ENCODE measurements around the gene PPP3R1.

Gene PPP3R1

DNA sequence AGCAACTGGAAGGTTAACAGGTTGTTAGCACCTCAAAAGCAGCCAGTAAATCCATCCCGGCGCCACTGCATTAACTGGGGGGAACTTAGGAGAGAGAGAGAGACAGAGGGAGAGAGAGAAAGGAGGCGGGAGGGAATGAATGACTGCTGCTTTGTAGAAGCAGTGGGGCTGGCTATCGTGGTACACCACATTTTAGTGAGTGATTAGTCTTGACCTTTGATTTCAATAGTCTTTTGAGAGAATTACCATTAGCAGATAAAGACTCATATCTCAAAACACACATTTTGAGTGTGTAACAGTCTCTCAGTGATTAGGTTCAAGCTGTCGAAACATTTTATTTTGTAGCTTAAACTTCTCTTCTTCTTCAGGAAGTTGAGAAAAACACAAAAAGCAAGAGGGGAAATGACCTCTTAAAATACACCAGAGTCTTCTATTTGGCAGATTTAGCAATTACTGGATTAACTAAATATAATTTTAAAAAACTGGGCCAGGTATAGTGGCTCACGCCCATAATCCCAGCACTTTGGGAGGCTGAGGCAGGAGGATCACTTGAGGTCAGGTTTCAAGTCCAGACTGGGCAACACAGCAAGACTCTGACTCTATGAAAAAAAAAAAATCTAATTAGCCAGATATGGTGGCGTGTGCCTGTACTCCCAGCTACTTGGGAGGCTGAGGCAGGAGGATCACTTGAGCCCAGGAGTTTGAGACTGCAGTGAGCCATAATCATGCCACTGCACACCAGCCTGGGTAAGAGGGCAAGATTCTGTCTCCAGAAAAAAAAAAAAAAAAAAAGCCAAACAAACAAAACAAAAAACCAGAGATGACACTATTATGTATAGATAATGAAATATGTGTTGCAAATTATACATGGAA, 116.6 kb downstream of the PPP3R1 start:
- DNase-seq, result no peak

DNA sequence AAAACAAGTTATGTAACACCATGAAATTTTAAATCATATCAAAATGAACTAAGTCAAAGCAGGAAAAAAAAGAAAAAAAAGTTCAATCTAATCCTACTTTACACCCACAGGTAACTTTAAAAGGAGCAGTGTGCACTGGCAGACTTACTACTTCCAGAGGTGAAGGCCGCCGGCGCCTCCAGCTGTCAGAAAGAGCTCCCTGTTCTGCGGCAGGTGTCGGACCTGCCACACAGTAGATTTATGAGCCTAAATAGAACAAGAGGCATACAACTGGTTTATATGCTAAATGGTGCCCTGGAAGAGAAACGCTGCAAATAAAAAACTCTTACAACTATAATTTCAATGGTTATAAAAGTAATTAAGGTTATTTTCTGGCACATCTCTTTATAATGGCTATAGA, 117.8 kb downstream of the PPP3R1 start:
- no peak for DNase-seq

DNA sequence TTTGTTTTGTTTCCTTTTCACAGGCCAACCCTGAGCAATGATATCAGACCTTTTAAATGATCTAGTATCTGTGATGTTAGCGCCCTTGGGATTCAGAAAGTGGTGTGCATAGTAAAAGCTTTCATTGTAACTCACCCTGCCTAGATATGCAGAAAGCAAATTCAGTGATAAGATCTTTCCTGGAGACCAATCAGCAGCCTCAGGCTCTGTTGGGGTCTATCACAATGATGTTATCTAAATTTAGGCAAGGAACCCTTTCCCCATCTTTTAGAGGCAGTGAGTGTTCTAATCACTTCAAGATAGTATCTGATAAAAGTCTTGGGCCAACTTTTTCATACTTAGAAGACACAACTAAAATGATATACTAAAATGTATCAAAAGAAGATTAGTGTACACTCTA, 118.2 kb downstream of the PPP3R1 start:
- no peak for DNase-seq
